ENCODE results near the gene ARHGAP26.

Gene ARHGAP26

GRCh38 chr5:143239882-143240518 lies 469.8 kb downstream of the ARHGAP26 start:
- no peak for DNase-seq (ENCODE audit: low read depth in 2 of 2)

GRCh38 chr5:143241892-143242291 lies 471.7 kb downstream of the ARHGAP26 start:
- DNase-seq (ENCODE audit: low read depth in 2 of 2), result no peak

GRCh38 chr5:143243103-143243502 lies 472.9 kb downstream of the ARHGAP26 start:
- no peak for DNase-seq (ENCODE audit: low read depth in 2 of 2)

GRCh38 chr5:143244000-143244736 lies 474.0 kb downstream of the ARHGAP26 start:
- peak; percentile 94 for DNase-seq (ENCODE audit: low read depth in 2 of 2)

- no peak for DNase-seq (ENCODE audit: low read depth in 2 of 2)
Measured at GRCh38 chr5:143244990-143245389, 474.8 kb downstream of the ARHGAP26 start.

GRCh38 chr5:143245929-143246561 lies 475.9 kb downstream of the ARHGAP26 start:
- peak; percentile 68 to 72 for DNase-seq (ENCODE audit: low read depth in 2 of 2)

GRCh38 chr5:143247134-143247815 lies 477.1 kb downstream of the ARHGAP26 start:
- no peak for DNase-seq (ENCODE audit: low read depth in 2 of 2)

- no peak for DNase-seq (ENCODE audit: low read depth in 2 of 2)
Measured at GRCh38 chr5:143248391-143248790, 478.2 kb downstream of the ARHGAP26 start.

GRCh38 chr5:143248822-143249579 lies 478.8 kb downstream of the ARHGAP26 start:
- peak in 1 of 2 experiments; percentile 63 for DNase-seq (ENCODE audit: low read depth in 2 of 2)

GRCh38 chr5:143249851-143250250 lies 479.7 kb downstream of the ARHGAP26 start:
- DNase-seq (ENCODE audit: low read depth in 2 of 2), result no peak

GRCh38 chr5:143251190-143251589 lies 481.0 kb downstream of the ARHGAP26 start:
- DNase-seq (ENCODE audit: low read depth in 2 of 2), result no peak

- no peak for DNase-seq (ENCODE audit: low read depth in 2 of 2)
Measured at GRCh38 chr5:143251946-143252345, 481.8 kb downstream of the ARHGAP26 start.

- DNase-seq (ENCODE audit: low read depth in 2 of 2), result no peak
Measured at GRCh38 chr5:143254819-143255218, 484.6 kb downstream of the ARHGAP26 start.

GRCh38 chr5:143258559-143259253 lies 488.5 kb downstream of the ARHGAP26 start:
- DNase-seq (ENCODE audit: low read depth in 2 of 2), result peak in 1 of 2 experiments; percentile 50

- DNase-seq (ENCODE audit: low read depth in 2 of 2), result no peak
Measured at GRCh38 chr5:143259254-143259605, 489.1 kb downstream of the ARHGAP26 start.

- peak in 1 of 2 experiments; percentile 41 for DNase-seq (ENCODE audit: low read depth in 2 of 2)
Measured at GRCh38 chr5:143261748-143262392, 491.7 kb downstream of the ARHGAP26 start.

GRCh38 chr5:143262393-143263174 lies 492.4 kb downstream of the ARHGAP26 start:
- peak in 1 of 2 experiments; percentile 55 for DNase-seq (ENCODE audit: low read depth in 2 of 2)

GRCh38 chr5:143263272-143263810 lies 493.2 kb downstream of the ARHGAP26 start:
- no peak for DNase-seq (ENCODE audit: low read depth in 2 of 2)

- DNase-seq (ENCODE audit: low read depth in 2 of 2), result no peak
Measured at GRCh38 chr5:143265995-143266394, 495.8 kb downstream of the ARHGAP26 start.

Data from fibroblast of skin of left biceps (primary cell).